WTC11 (cell line): ENCODE data around the gene PCNX1. TPM values are rescaled to one million over a fixed set of nuclear protein-coding genes. Genes with fewer than 3 reads are reported as not detected.

Source experiments
- ATAC-seq: fragments of 200-7000 bp; cut with Tn5 transposase; 2 replicates; pipeline ENCODE4 v1.10.0; 2021; ENCODE audit warnings: mild to moderate bottlenecking, moderate library complexity
- CTCF ChIA-PET: fragments of 300-600 bp; sonication (Branson Sonifier 250); formaldehyde crosslinking; loops from one replicate; lab custom pipeline; 2021; ENCODE audit warnings: antibody characterized with exemption; lab: Charles Lee
- POLR2A ChIA-PET: fragments of 350-600 bp; sonication (Branson Sonifier 250); formaldehyde crosslinking; loops from one replicate; lab custom pipeline; 2021; ENCODE audit warnings: antibody characterized with exemption; lab: Charles Lee
- DNase-seq: peaks from one replicate; pipeline ENCODE4 v3.0.0; 2021; ENCODE audit warnings: low spot score
- H3K27ac Mint-ChIP-seq: 2 replicates; pipeline ENCODE4 v1.8.0; 2021; ENCODE audit warnings: mixed read lengths
- H3K27me3 Mint-ChIP-seq: 2 replicates; pipeline ENCODE4 v1.8.0; 2021; ENCODE audit warnings: low read depth, mild to moderate bottlenecking, moderate library complexity, mixed read lengths
- H3K36me3 Mint-ChIP-seq: 2 replicates; pipeline ENCODE4 v1.8.0; 2021; ENCODE audit warnings: mixed read lengths
- H3K4me1 Mint-ChIP-seq: 2 replicates; pipeline ENCODE4 v1.8.0; 2022; ENCODE audit warnings: mixed read lengths
- H3K4me3 Mint-ChIP-seq: 2 replicates; pipeline ENCODE4 v1.8.0; 2021; ENCODE audit warnings: mild to moderate bottlenecking, moderate library complexity, mixed read lengths
- H3K9me3 Mint-ChIP-seq: 2 replicates; pipeline ENCODE4 v1.8.0; 2021; ENCODE audit warnings: mixed read lengths
- AFF4 ChIP-seq: sonication (generic); formaldehyde crosslinking; IDR thresholded peaks from 2 replicates; pipeline ENCODE4 v1.8.1; 2023; ENCODE audit warnings: mild to moderate bottlenecking, missing genetic modification reagents, borderline replicate concordance
- ATF6 ChIP-seq: sonication (generic); formaldehyde crosslinking; IDR thresholded peaks from 2 replicates; pipeline ENCODE4 v1.8.1; 2023; ENCODE audit warnings: mild to moderate bottlenecking, missing genetic modification reagents
- CREB1 ChIP-seq: sonication (generic); formaldehyde crosslinking; IDR thresholded peaks from 2 replicates; pipeline ENCODE4 v1.8.0; 2023; ENCODE audit warnings: mild to moderate bottlenecking, missing genetic modification reagents
- CREM ChIP-seq: sonication (generic); formaldehyde crosslinking; IDR thresholded peaks from 2 replicates; pipeline ENCODE4 v1.8.1; 2022; ENCODE audit warnings: mild to moderate bottlenecking, missing genetic modification reagents, moderate library complexity
- E2F4 ChIP-seq: sonication (generic); formaldehyde crosslinking; IDR thresholded peaks from 2 replicates; pipeline ENCODE4 v1.8.1; 2022; ENCODE audit warnings: low read depth, mild to moderate bottlenecking, moderate library complexity, missing genetic modification reagents, borderline replicate concordance
- ETV6 ChIP-seq: sonication (generic); formaldehyde crosslinking; IDR thresholded peaks from 2 replicates; pipeline ENCODE4 v1.8.1; 2022; ENCODE audit warnings: mild to moderate bottlenecking, missing genetic modification reagents
- GRHL2 ChIP-seq: fragments of 250-450 bp; sonication (Bioruptor Pico); IDR thresholded peaks from 2 replicates; pipeline ENCODE4 v1.8.0; 2022; ENCODE audit warnings: mild to moderate bottlenecking, moderate library complexity; ENCODE audit not compliant: insufficient replicate concordance, severe bottlenecking
- HMGA2 ChIP-seq: fragments of 250-450 bp; sonication (Bioruptor Pico); IDR thresholded peaks from 2 replicates; pipeline ENCODE4 v1.4.0; 2021; ENCODE audit warnings: mild to moderate bottlenecking, moderate library complexity
- IRF1 ChIP-seq: sonication (generic); formaldehyde crosslinking; IDR thresholded peaks from 2 replicates; pipeline ENCODE4 v1.8.0; 2023; ENCODE audit warnings: missing genetic modification reagents
- MLX ChIP-seq: sonication (generic); formaldehyde crosslinking; IDR thresholded peaks from 2 replicates; pipeline ENCODE4 v1.8.1; 2023; ENCODE audit warnings: mild to moderate bottlenecking, missing genetic modification reagents, moderate library complexity
- MYBL2 ChIP-seq: sonication (generic); formaldehyde crosslinking; IDR thresholded peaks from 2 replicates; pipeline ENCODE4 v1.8.1; 2023; ENCODE audit warnings: mild to moderate bottlenecking, moderate library complexity, missing genetic modification reagents
- NR2C2 ChIP-seq: sonication (generic); formaldehyde crosslinking; IDR thresholded peaks from 2 replicates; pipeline ENCODE4 v1.8.0; 2022; ENCODE audit warnings: mild to moderate bottlenecking, missing genetic modification reagents
- PRDM15 ChIP-seq: sonication (generic); formaldehyde crosslinking; IDR thresholded peaks from 2 replicates; pipeline ENCODE4 v1.8.0; 2022; ENCODE audit warnings: missing genetic modification reagents
- PRRX2 ChIP-seq: fragments of 250-450 bp; sonication (Bioruptor Pico); IDR thresholded peaks from 2 replicates; pipeline ENCODE4 v1.8.0; 2021; ENCODE audit warnings: mild to moderate bottlenecking
- RELA ChIP-seq: sonication (generic); formaldehyde crosslinking; IDR thresholded peaks from 2 replicates; pipeline ENCODE4 v1.8.1; 2022; ENCODE audit warnings: missing genetic modification reagents, mild to moderate bottlenecking, borderline replicate concordance
- SMAD3 ChIP-seq: sonication (generic); formaldehyde crosslinking; IDR thresholded peaks from 2 replicates; pipeline ENCODE4 v1.8.0; 2022; ENCODE audit warnings: missing genetic modification reagents, mild to moderate bottlenecking, borderline replicate concordance
- SMAD4 ChIP-seq: sonication (generic); formaldehyde crosslinking; IDR thresholded peaks from 2 replicates; pipeline ENCODE4 v1.8.0; 2022; ENCODE audit warnings: mild to moderate bottlenecking, missing genetic modification reagents
- SP1 ChIP-seq: sonication (generic); formaldehyde crosslinking; conservative IDR thresholded peaks from 2 replicates; pipeline ENCODE4 v1.8.1; 2022; ENCODE audit warnings: missing genetic modification reagents
- USF2 ChIP-seq: sonication (generic); formaldehyde crosslinking; IDR thresholded peaks from 2 replicates; pipeline ENCODE4 v1.8.1; 2023; ENCODE audit warnings: mild to moderate bottlenecking, missing genetic modification reagents, moderate library complexity
- ZNF317 ChIP-seq: sonication (generic); formaldehyde crosslinking; IDR thresholded peaks from 2 replicates; pipeline ENCODE4 v1.8.1; 2023; ENCODE audit warnings: low read depth, mild to moderate bottlenecking, moderate library complexity, missing genetic modification reagents, borderline replicate concordance
- total RNA-seq: library from RNA; stranded (reverse); gene quantifications from 3 replicates; pipeline ENCODE4 v1.2.3, GENCODE V29; 2021

Gene PCNX1
- total RNA-seq, 1 experiment from 2014 or later, result 46.4 TPM

- DNase-seq (no peak), ATAC-seq (no peak)
- H3K36me3 Mint-ChIP-seq, result peaks cover 13% of the 10 kb centered on the region
- no peak overlapping the region for H3K4me3 Mint-ChIP-seq
- peaks cover 6% of the 10 kb centered on the region for H3K4me1 Mint-ChIP-seq
- POLR2A ChIA-PET, result no interaction called here
- H3K27ac Mint-ChIP-seq, result no peak overlapping the region
- no peaks in the 10 kb centered on the region for H3K9me3 Mint-ChIP-seq
- TF ChIP-seq PRDM15 (CRISPR knock-in tag) (no peak), NR2C2 (CRISPR knock-in tag) (no peak), E2F4 (no peak), SP1 (CRISPR knock-in tag) (no peak), GRHL2 (CRISPR knock-in tag) (no peak), CREB1 (no peak), SMAD4 (CRISPR knock-in tag) (no peak), CREM (CRISPR knock-in tag) (no peak), AFF4 (no peak), IRF1 (CRISPR knock-in tag) (no peak), MYBL2 (CRISPR knock-in tag) (no peak), ATF6 (CRISPR knock-in tag) (no peak)
- H3K27me3 Mint-ChIP-seq, result no peaks in the 10 kb centered on the region
- CTCF ChIA-PET, result interaction anchor here (1.6 kb wide), 1 partner anchor 75 kb away, joined by 4 read pairs; the partner anchor contains the start of gene PCNX1
These were observed 74.9 kb downstream of the PCNX1 start for GRCh38 chr14:70982200-70982599.

- H3K27ac Mint-ChIP-seq, result no peak overlapping the region
- ATAC-seq (no peak), DNase-seq (no peak)
- ChIA-PET CTCF (no interaction called here), POLR2A (no interaction called here)
- no peak overlapping the region for H3K4me3 Mint-ChIP-seq
- no peaks in the 10 kb centered on the region for H3K36me3 Mint-ChIP-seq
- no peaks in the 10 kb centered on the region for H3K9me3 Mint-ChIP-seq
- no peaks in the 10 kb centered on the region for H3K27me3 Mint-ChIP-seq
- peaks cover 8% of the 10 kb centered on the region for H3K4me1 Mint-ChIP-seq
- TF ChIP-seq RELA (no peak), ZNF317 (no peak), USF2 (no peak), ETV6 (CRISPR knock-in tag) (no peak), SMAD3 (CRISPR knock-in tag) (no peak), HMGA2 (CRISPR knock-in tag) (no peak), ATF6 (CRISPR knock-in tag) (no peak), MLX (CRISPR knock-in tag) (no peak), PRRX2 (CRISPR knock-in tag) (no peak)
These were observed 79.8 kb downstream of the PCNX1 start for GRCh38 chr14:70987041-70987440.
